Measurements from ENCODE around the gene PADI2.

DNA sequence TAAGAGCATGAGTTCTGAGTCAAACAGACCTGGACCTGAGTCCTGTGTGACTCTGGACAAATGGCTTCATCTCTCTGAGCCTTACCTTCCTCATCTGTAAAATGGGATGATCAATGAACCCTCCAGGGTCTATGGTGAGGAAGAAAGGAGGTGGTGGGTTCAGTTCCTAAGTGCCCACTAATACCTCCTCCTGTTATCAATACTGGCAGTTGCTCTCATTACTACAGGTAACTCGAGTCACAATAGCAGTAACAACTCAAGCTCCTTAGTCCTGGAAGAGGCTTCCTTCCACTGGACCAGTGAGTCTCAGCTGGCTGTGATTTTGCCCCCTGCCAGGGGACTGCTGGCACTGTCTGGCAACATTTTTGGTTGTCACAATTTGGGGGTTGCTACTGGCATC lies 2.6 kb downstream of the PADI2 start:
- TF ChIP-seq, protein P1, sequence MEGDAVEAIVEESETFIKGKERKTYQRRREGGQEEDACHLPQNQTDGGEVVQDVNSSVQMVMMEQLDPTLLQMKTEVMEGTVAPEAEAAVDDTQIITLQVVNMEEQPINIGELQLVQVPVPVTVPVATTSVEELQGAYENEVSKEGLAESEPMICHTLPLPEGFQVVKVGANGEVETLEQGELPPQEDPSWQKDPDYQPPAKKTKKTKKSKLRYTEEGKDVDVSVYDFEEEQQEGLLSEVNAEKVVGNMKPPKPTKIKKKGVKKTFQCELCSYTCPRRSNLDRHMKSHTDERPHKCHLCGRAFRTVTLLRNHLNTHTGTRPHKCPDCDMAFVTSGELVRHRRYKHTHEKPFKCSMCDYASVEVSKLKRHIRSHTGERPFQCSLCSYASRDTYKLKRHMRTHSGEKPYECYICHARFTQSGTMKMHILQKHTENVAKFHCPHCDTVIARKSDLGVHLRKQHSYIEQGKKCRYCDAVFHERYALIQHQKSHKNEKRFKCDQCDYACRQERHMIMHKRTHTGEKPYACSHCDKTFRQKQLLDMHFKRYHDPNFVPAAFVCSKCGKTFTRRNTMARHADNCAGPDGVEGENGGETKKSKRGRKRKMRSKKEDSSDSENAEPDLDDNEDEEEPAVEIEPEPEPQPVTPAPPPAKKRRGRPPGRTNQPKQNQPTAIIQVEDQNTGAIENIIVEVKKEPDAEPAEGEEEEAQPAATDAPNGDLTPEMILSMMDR (IDR thresholded peaks at IDR 0.05; ENCODE audit: low read length) = no peak
- no peak for TF ChIP-seq EZH2 (IDR thresholded peaks at IDR 0.05; ENCODE audit: borderline replicate concordance, low read length)
